ENCODE measurements around the gene PTX4. TPM values are rescaled to one million over a fixed set of nuclear protein-coding genes. Genes with fewer than 3 reads are reported as not detected.

PTX4 gene
- total RNA-seq, 1 donor from 2014 or later = not detected

GRCh38 chr16:1519831-1520230 is 31.1 kb upstream of the PTX4 start:
- no peak overlapping the region for H3K27ac Mint-ChIP-seq
- no peak overlapping the region for H3K4me3 Mint-ChIP-seq (ENCODE audit: low read depth)
- no peaks in the 10 kb centered on the region for H3K27me3 Mint-ChIP-seq
- peaks cover 15% of the 10 kb centered on the region for H3K36me3 Mint-ChIP-seq (ENCODE audit: insufficient read depth)
- peaks cover 3% of the 10 kb centered on the region for H3K9me3 Mint-ChIP-seq (ENCODE audit: low read depth)
- no peak for DNase-seq (ENCODE audit: low spot score, unreplicated experiment)
- TF ChIP-seq CTCF (IDR thresholded peaks at IDR 0.05; ENCODE audit: unreplicated experiment) = no peak
- no peaks in the 10 kb centered on the region for H3K4me1 Mint-ChIP-seq (ENCODE audit: low read depth)

GRCh38 chr16:1518626-1519135 is 29.9 kb upstream of the PTX4 start:
- Mint-ChIP-seq H3K4me1 (ENCODE audit: low read depth) (no peaks in the 10 kb centered on the region), H3K9me3 (ENCODE audit: low read depth) (peaks cover 7% of the 10 kb centered on the region), H3K27me3 (no peaks in the 10 kb centered on the region), H3K4me3 (ENCODE audit: low read depth) (no peak overlapping the region), H3K36me3 (ENCODE audit: insufficient read depth) (peaks cover 23% of the 10 kb centered on the region), H3K27ac (no peak overlapping the region)
- no peak for DNase-seq (ENCODE audit: low spot score, unreplicated experiment)
- TF ChIP-seq CTCF (IDR thresholded peaks at IDR 0.05; ENCODE audit: unreplicated experiment) = no peak

DNA sequence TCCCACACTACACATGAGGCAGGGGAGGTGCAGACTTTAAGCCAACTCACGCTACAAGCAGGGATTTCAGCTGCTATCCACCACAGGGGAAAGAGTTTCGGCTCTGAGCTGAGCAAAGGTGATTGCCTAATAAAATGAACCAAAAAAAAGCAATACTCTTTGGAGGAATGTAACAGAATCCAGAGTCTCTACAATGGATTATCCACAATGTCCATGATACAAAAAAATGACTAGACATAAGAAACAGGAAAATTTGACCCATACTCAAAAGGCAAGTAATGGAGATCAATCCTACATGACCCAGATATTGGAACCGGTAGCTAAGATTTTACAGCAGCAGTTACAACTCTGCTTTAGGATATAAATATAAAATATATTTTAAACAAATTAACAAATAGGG is 25.8 kb upstream of the PTX4 start:
- DNase-seq (ENCODE audit: low spot score, unreplicated experiment) = no peak
- no peaks in the 10 kb centered on the region for H3K27me3 Mint-ChIP-seq
- peaks cover 34% of the 10 kb centered on the region for H3K36me3 Mint-ChIP-seq (ENCODE audit: insufficient read depth)
- H3K9me3 Mint-ChIP-seq (ENCODE audit: low read depth) = peaks cover 7% of the 10 kb centered on the region
- TF ChIP-seq CTCF (IDR thresholded peaks at IDR 0.05; ENCODE audit: unreplicated experiment) = no peak
- H3K4me3 Mint-ChIP-seq (ENCODE audit: low read depth) = no peak overlapping the region
- no peak overlapping the region for H3K27ac Mint-ChIP-seq
- H3K4me1 Mint-ChIP-seq (ENCODE audit: low read depth) = no peaks in the 10 kb centered on the region

GRCh38 chr16:1512774-1513173 is 24.0 kb upstream of the PTX4 start:
- H3K4me1 Mint-ChIP-seq (ENCODE audit: low read depth) = no peaks in the 10 kb centered on the region
- peaks cover 30% of the 10 kb centered on the region for H3K36me3 Mint-ChIP-seq (ENCODE audit: insufficient read depth)
- no peaks in the 10 kb centered on the region for H3K27me3 Mint-ChIP-seq
- no peak for TF ChIP-seq CTCF (IDR thresholded peaks at IDR 0.05; ENCODE audit: unreplicated experiment)
- peaks cover 7% of the 10 kb centered on the region for H3K9me3 Mint-ChIP-seq (ENCODE audit: low read depth)
- no peak for DNase-seq (ENCODE audit: low spot score, unreplicated experiment)
- peak overlapping the region; percentile 71 for H3K27ac Mint-ChIP-seq
- no peak overlapping the region for H3K4me3 Mint-ChIP-seq (ENCODE audit: low read depth)

GRCh38 chr16:1511662-1512569 is 23.2 kb upstream of the PTX4 start:
- no peak for TF ChIP-seq CTCF (IDR thresholded peaks at IDR 0.05; ENCODE audit: unreplicated experiment)
- Mint-ChIP-seq H3K4me1 (ENCODE audit: low read depth) (no peaks in the 10 kb centered on the region), H3K27ac (no peak overlapping the region), H3K4me3 (ENCODE audit: low read depth) (no peak overlapping the region), H3K36me3 (ENCODE audit: insufficient read depth) (peaks cover 30% of the 10 kb centered on the region), H3K9me3 (ENCODE audit: low read depth) (peaks cover 7% of the 10 kb centered on the region), H3K27me3 (no peaks in the 10 kb centered on the region)
- DNase-seq (ENCODE audit: low spot score, unreplicated experiment) = no peak

Data from progenitor cell of endocrine pancreas (in vitro differentiated cells).